Esophagus squamous epithelium (tissue), 5 donors: Measurements from ENCODE around the gene ZEB2. TPM values are rescaled to one million over a fixed set of nuclear protein-coding genes. Genes with fewer than 3 reads are reported as not detected.

Experiments
- DNase-seq: peaks from one replicate; lab custom pipeline; 2025; lab: John Stamatoyannopoulos, UW
- H3K27ac ChIP-seq, 4 donors: fragments of 200-600 bp; sonication (generic); one replicate each; pipeline ENCODE4 v1.5.1; 2016 to 2019; ENCODE audit warnings: mild to moderate bottlenecking in 1 of 4
- H3K27me3 ChIP-seq, 4 donors: fragments of 200-600 bp; sonication (generic); 1 replicate in 3 of 4; 2 replicates in 1 of 4; pipeline versions ENCODE4 v1.5.1 to v1.6.0; 2017 to 2021; ENCODE audit warnings: antibody characterized with exemption in 1 of 4
- H3K36me3 ChIP-seq, 3 donors: fragments of 200-600 bp; sonication (generic); one replicate each; pipeline ENCODE4 v1.5.1; 2016 to 2019
- H3K4me1 ChIP-seq, 3 donors: fragments of 200-600 bp; sonication (generic); one replicate each; pipeline ENCODE4 v1.5.1; 2017 to 2019
- H3K4me3 ChIP-seq, 4 donors: fragments of 200-600 bp; sonication (generic); 1 replicate in 3 of 4; 2 replicates in 1 of 4; pipeline ENCODE4 v1.5.1; 2016 to 2019; ENCODE audit warnings: mild to moderate bottlenecking in 2 of 4, moderate library complexity in 1 of 4
- H3K9me3 ChIP-seq, 3 donors: fragments of 200-600 bp; sonication (generic); one replicate each; pipeline ENCODE4 v1.5.1; 2016 to 2019
- CTCF ChIP-seq, 6 experiments: fragments of 450-650 bp in 4 of 6; fragments of 200-600 bp in 2 of 6; sonication (generic) in 2 of 6; IDR thresholded peaks; one replicate each; pipeline ENCODE4 v1.5.1; 2016 to 2019; ENCODE audit warnings: antibody characterized with exemption in 6 of 6, mild to moderate bottlenecking in 4 of 6, moderate library complexity in 4 of 6
- POLR2A ChIP-seq, 4 donors: fragments of 450-650 bp; IDR thresholded peaks; one replicate each; pipeline ENCODE4 v1.6.1; 2017; ENCODE audit warnings: antibody characterized with exemption in 4 of 4, mild to moderate bottlenecking in 4 of 4, moderate library complexity in 3 of 4
- WGBS, 2 donors: methylation state at CpG; one replicate each; pipeline ENCODE4 v1.1.5; 2018; 5-methylcytosine and 5-hydroxymethylcytosine counted together
- intact Hi-C: fragments of 100-400 bp; cut with DNase I; formaldehyde crosslinking; loops from one replicate; pipeline ENCODE4 v1.15.0; 2022
- total RNA-seq, 4 donors: library from RNA; depleted of rRNA; stranded (reverse); fragments of >200 nt; gene quantifications; one replicate each; pipeline ENCODE4 v1.1.0, GENCODE V29; 2016
- donor health status: DM: yes; HTN: yes; CAD: no.

The ZEB2 gene
- total RNA-seq, 4 donors from 2014 or later, result 3.1 to 56.5 (median 15.7) TPM

- Histone ChIP-seq H3K27ac (peak overlapping the region in 3 of 4 donors; percentile 60 to 96 (median 94)), H3K4me3 (no peak overlapping the region), H3K4me1 (peaks cover 9 to 73% (median 30%) of the 10 kb centered on the region in 3 donors), H3K27me3 (no peaks in the 10 kb centered on the region), H3K9me3 (no peaks in the 10 kb centered on the region), H3K36me3 (no peaks in the 10 kb centered on the region)
- DNase-seq, result no peak
- TF ChIP-seq CTCF (IDR thresholded peaks at IDR 0.05) (no peak), POLR2A (IDR thresholded peaks at IDR 0.05) (no peak)
- intact Hi-C loops, result no loop called here
- WGBS, 2 donors, result 69 to 84% methylated on average over 3 of the region's 3 CpGs
These were observed 18.8 kb downstream of the ZEB2 start for GRCh38 chr2:144501118-144501517.

- Histone ChIP-seq H3K27me3 (no peaks in the 10 kb centered on the region), H3K36me3 (no peaks in the 10 kb centered on the region), H3K4me3 (no peak overlapping the region), H3K27ac (peak overlapping the region in 2 of 4 donors; percentile 60 to 96), H3K4me1 (peaks cover 9 to 72% (median 26%) of the 10 kb centered on the region in 3 donors), H3K9me3 (no peaks in the 10 kb centered on the region)
- TF ChIP-seq CTCF (IDR thresholded peaks at IDR 0.05) (no peak), POLR2A (IDR thresholded peaks at IDR 0.05) (no peak)
- intact Hi-C loops, result no loop called here
- WGBS, 2 donors, result 85 to 88% methylated on average over 2 of the region's 2 CpGs
- no peak for DNase-seq
These were observed 19.4 kb downstream of the ZEB2 start for GRCh38 chr2:144500563-144500962.

- intact Hi-C loops, result no loop called here
- H3K36me3 ChIP-seq, result no peaks in the 10 kb centered on the region
- H3K4me3 ChIP-seq, result no peak overlapping the region
- H3K27me3 ChIP-seq, result no peaks in the 10 kb centered on the region
- H3K4me1 ChIP-seq, result peaks cover 4 to 61% (median 16%) of the 10 kb centered on the region in 3 donors
- DNase-seq, result no peak
- 78 to 80% methylated on average over 7 of the region's 7 CpGs for WGBS, 2 donors
- TF ChIP-seq POLR2A (IDR thresholded peaks at IDR 0.05) (no peak), CTCF (IDR thresholded peaks at IDR 0.05) (no peak)
- no peaks in the 10 kb centered on the region for H3K9me3 ChIP-seq
- H3K27ac ChIP-seq, result peak overlapping the region in 3 of 4 donors; percentile 26 to 43 (median 43)
These were observed 21.6 kb downstream of the ZEB2 start for GRCh38 chr2:144498277-144498676.

- Histone ChIP-seq H3K9me3 (no peaks in the 10 kb centered on the region), H3K36me3 (no peaks in the 10 kb centered on the region), H3K27ac (peak overlapping the region in 3 of 4 donors; percentile 52 to 56 (median 55)), H3K4me3 (no peak overlapping the region), H3K4me1 (peaks cover 4 to 50% (median 16%) of the 10 kb centered on the region in 3 donors), H3K27me3 (no peaks in the 10 kb centered on the region)
- 81 to 92% methylated on average over 3 of the region's 3 CpGs for WGBS, 2 donors
- intact Hi-C loops, result no loop called here
- no peak for DNase-seq
- TF ChIP-seq POLR2A (IDR thresholded peaks at IDR 0.05) (no peak), CTCF (IDR thresholded peaks at IDR 0.05) (no peak)
These were observed 22.8 kb downstream of the ZEB2 start for GRCh38 chr2:144496977-144497598.

- peaks cover 4 to 43% (median 15%) of the 10 kb centered on the region in 3 donors for H3K4me1 ChIP-seq
- TF ChIP-seq CTCF (IDR thresholded peaks at IDR 0.05), result no peak
- no peak overlapping the region for H3K4me3 ChIP-seq
- no peaks in the 10 kb centered on the region for H3K9me3 ChIP-seq
- no peak for DNase-seq
- no peaks in the 10 kb centered on the region for H3K36me3 ChIP-seq
- intact Hi-C loops, result no loop called here
- 53 to 68% methylated on average over 10 of the region's 10 CpGs for WGBS, 2 donors
- no peaks in the 10 kb centered on the region for H3K27me3 ChIP-seq
- peak overlapping the region in 3 of 4 donors; percentile 52 to 56 (median 55) for H3K27ac ChIP-seq
These were observed 23.6 kb downstream of the ZEB2 start for GRCh38 chr2:144496092-144496976.
